ENCODE measurements around the gene TBX2.
A peak's percentile ranks its signal among the peaks of the same experiment; 100 is the strongest.
"Not testable (repeated sequence)": the region's sequence is repeated elsewhere in the genome, so short reads cannot be mapped to it uniquely, and the experiment has no call there.

The TBX2 gene

GRCh38 chr17:61425682-61426481 is 26.2 kb downstream of the TBX2 start:
- H3K27ac ChIP-seq = no peak overlapping the region
- DNase-seq (ENCODE audit: low read depth, low spot score) = no peak

- DNase-seq (ENCODE audit: low read depth, low spot score) = no peak
- no peak overlapping the region for H3K27ac ChIP-seq
Measured at GRCh38 chr17:61426482-61427304, 27.1 kb downstream of the TBX2 start.

GRCh38 chr17:61427567-61427966 is 27.9 kb downstream of the TBX2 start:
- no peak for DNase-seq (ENCODE audit: low read depth, low spot score)
- H3K27ac ChIP-seq = no peak overlapping the region

- DNase-seq (ENCODE audit: low read depth, low spot score) = no peak
- H3K27ac ChIP-seq = no peak overlapping the region
Measured at GRCh38 chr17:61429274-61429673, 29.6 kb downstream of the TBX2 start.

GRCh38 chr17:61429831-61430230 is 30.2 kb downstream of the TBX2 start:
- DNase-seq (ENCODE audit: low read depth, low spot score); H3K27ac ChIP-seq: not testable (repeated sequence)

- peak; percentile 45 for DNase-seq (ENCODE audit: low read depth, low spot score)
Measured at GRCh38 chr17:61431594-61432311, 32.1 kb downstream of the TBX2 start.

GRCh38 chr17:61436273-61436672 is 36.6 kb downstream of the TBX2 start:
- DNase-seq (ENCODE audit: low read depth, low spot score) = no peak
- no peak overlapping the region for H3K27ac ChIP-seq

More at GRCh38 chr17:61431594-61432311, 32.1 kb downstream of the TBX2 start:
- no peak overlapping the region for H3K27ac ChIP-seq

GRCh38 chr17:61436995-61437704 is 37.5 kb downstream of the TBX2 start:
- no peak overlapping the region for H3K27ac ChIP-seq
- no peak for DNase-seq (ENCODE audit: low read depth, low spot score)

- no peak overlapping the region for H3K27ac ChIP-seq
- no peak for DNase-seq (ENCODE audit: low read depth, low spot score)
Measured at GRCh38 chr17:61440697-61441096, 41.1 kb downstream of the TBX2 start.

- DNase-seq (ENCODE audit: low read depth, low spot score); H3K27ac ChIP-seq: not testable (repeated sequence)
Measured at GRCh38 chr17:61441507-61441906, 41.9 kb downstream of the TBX2 start.

GRCh38 chr17:61442136-61442775 is 42.6 kb downstream of the TBX2 start:
- no peak for DNase-seq (ENCODE audit: low read depth, low spot score)
- H3K27ac ChIP-seq = no peak overlapping the region

- no peak overlapping the region for H3K27ac ChIP-seq
- no peak for DNase-seq (ENCODE audit: low read depth, low spot score)
Measured at GRCh38 chr17:61442878-61443474, 43.3 kb downstream of the TBX2 start.

- DNase-seq (ENCODE audit: low read depth, low spot score) = no peak
- H3K27ac ChIP-seq = no peak overlapping the region
Measured at GRCh38 chr17:61443475-61443882, 43.8 kb downstream of the TBX2 start.

- H3K27ac ChIP-seq = no peak overlapping the region
- no peak for DNase-seq (ENCODE audit: low read depth, low spot score)
Measured at GRCh38 chr17:61444075-61444474, 44.4 kb downstream of the TBX2 start.

GRCh38 chr17:61444831-61445230 is 45.2 kb downstream of the TBX2 start:
- peak; percentile 43 for DNase-seq (ENCODE audit: low read depth, low spot score)
- no peak overlapping the region for H3K27ac ChIP-seq

- DNase-seq (ENCODE audit: low read depth, low spot score) = no peak
- no peak overlapping the region for H3K27ac ChIP-seq
Measured at GRCh38 chr17:61447358-61447757, 47.7 kb downstream of the TBX2 start.

GRCh38 chr17:61448042-61448441 is 48.4 kb downstream of the TBX2 start:
- no peak overlapping the region for H3K27ac ChIP-seq
- DNase-seq (ENCODE audit: low read depth, low spot score) = no peak

GRCh38 chr17:61449140-61449539 is 49.5 kb downstream of the TBX2 start:
- not testable (repeated sequence) for H3K27ac ChIP-seq; DNase-seq (ENCODE audit: low read depth, low spot score)

Data from epithelial cell of prostate (primary cell).